Endothelial cell of umbilical vein (primary cell): Measurements from ENCODE around the gene ENKUR.

Experiments
- CTCF ChIP-seq, 2 donors: IDR thresholded peaks; 1 replicate in 1 of 2; 2 replicates in 1 of 2; pipeline ENCODE4 v1.5.1; 2011; ENCODE audit warnings: low read length in 2 of 2, mild to moderate bottlenecking in 2 of 2, moderate library complexity in 2 of 2, control low read depth in 1 of 2, inconsistent platforms in 1 of 2, low read depth in 1 of 2; ENCODE audit not compliant: insufficient read depth in 1 of 2; ENCODE audit errors: extremely low read depth in 1 of 2
- POLR2A ChIP-seq: IDR thresholded peaks from 2 replicates; pipeline ENCODE4 v1.6.1; 2012; ENCODE audit warnings: low read depth, mild to moderate bottlenecking, control low read depth, low read length

GRCh38 chr10:25047088-25047487 lies 31.1 kb upstream of the ENKUR start:
- TF ChIP-seq POLR2A (no peak), CTCF (IDR thresholded peaks at IDR 0.05; ENCODE audit: extremely low read depth in 1 of 2, insufficient read depth in 1 of 2, low read depth in 1 of 2, low read length in 2 of 2) (no peak)
